ENCODE results near the gene MRNIP.

- TF ChIP-seq POLR2AphosphoS5 (IDR thresholded peaks at IDR 0.05) (no peak), POLR2A (IDR thresholded peaks at IDR 0.05) (no peak), EP300 (IDR thresholded peaks at IDR 0.05) (no peak)
- TF ChIP-seq, protein P1, sequence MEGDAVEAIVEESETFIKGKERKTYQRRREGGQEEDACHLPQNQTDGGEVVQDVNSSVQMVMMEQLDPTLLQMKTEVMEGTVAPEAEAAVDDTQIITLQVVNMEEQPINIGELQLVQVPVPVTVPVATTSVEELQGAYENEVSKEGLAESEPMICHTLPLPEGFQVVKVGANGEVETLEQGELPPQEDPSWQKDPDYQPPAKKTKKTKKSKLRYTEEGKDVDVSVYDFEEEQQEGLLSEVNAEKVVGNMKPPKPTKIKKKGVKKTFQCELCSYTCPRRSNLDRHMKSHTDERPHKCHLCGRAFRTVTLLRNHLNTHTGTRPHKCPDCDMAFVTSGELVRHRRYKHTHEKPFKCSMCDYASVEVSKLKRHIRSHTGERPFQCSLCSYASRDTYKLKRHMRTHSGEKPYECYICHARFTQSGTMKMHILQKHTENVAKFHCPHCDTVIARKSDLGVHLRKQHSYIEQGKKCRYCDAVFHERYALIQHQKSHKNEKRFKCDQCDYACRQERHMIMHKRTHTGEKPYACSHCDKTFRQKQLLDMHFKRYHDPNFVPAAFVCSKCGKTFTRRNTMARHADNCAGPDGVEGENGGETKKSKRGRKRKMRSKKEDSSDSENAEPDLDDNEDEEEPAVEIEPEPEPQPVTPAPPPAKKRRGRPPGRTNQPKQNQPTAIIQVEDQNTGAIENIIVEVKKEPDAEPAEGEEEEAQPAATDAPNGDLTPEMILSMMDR (IDR thresholded peaks at IDR 0.05) = no peak
Observed at GRCh38 chr5:179832039-179832745, 26.4 kb downstream of the MRNIP start.
